NCI-H187 (cell line): ENCODE measurements around the gene C4orf51.
A peak's percentile ranks its signal among the peaks of the same experiment; 100 is the strongest.

Experiments
- DNase-seq, 2 experiments: peaks; one replicate each; lab custom pipeline; 2025; lab: John Stamatoyannopoulos, UW

Gene C4orf51

GRCh38 chr4:145709843-145710242 lies 29.9 kb downstream of the C4orf51 start:
- DNase-seq, result no peak

- no peak for DNase-seq
These were observed 36.3 kb downstream of the C4orf51 start for GRCh38 chr4:145716200-145716599.

GRCh38 chr4:145716661-145717200 lies 36.8 kb downstream of the C4orf51 start:
- DNase-seq, result no peak

GRCh38 chr4:145719752-145720624 lies 40.0 kb downstream of the C4orf51 start:
- no peak for DNase-seq

DNA sequence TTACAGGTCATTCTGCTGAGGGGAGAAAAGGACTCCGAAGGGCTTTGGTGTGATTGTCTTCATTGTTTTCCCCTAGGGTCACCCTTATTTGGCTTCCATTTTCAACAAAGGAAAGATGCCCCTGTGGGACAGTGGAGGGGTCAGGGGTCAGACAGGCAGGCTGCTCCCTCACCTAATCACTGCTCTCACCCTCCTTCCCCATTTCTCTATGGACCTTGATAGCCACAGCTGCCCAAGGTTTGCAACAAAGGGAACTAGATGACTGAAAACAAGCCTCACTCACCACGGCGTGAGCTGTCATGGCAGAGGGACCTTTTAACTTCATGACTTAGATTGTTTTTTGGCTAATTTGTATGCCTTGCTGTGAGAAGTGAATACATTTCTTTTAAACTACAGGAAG lies 40.7 kb downstream of the C4orf51 start:
- DNase-seq, result no peak

DNA sequence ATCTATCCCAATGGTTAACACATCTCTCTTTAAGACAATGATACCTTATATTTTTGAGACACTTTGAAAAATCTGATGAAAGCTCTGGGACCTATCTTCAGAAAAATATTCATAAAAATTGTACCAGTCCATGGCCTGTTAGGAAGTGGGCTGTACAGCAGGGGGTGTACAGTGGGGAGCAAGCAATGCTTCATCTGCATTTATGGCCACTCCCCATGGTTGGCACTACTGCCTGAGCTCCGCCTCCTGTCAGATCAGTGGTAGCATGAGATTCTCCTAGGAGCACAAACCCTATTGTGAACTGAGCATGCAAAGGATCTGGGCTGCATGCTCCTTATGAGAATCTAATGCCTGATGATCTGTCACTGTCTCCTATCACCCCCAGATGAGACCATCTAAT lies 42.6 kb downstream of the C4orf51 start:
- no peak for DNase-seq

DNA sequence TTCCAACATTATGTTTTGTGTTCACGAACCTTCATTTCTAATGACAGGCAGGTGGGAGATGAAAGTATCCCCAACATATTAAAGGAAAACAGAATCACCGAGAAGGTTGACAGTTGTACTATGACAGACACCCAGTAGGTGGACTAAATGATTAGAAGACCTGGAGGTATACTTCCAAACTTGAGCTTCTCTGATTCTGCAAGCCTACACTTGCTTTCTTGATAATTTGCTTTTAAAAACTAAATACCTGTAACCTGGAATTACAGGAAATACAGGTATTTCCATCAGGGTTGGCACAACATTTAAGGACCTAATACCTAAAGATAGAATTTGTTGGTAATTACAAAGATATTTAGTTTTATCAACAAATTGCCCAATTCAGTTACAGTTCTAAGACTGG lies 43.4 kb downstream of the C4orf51 start:
- DNase-seq, result no peak

DNA sequence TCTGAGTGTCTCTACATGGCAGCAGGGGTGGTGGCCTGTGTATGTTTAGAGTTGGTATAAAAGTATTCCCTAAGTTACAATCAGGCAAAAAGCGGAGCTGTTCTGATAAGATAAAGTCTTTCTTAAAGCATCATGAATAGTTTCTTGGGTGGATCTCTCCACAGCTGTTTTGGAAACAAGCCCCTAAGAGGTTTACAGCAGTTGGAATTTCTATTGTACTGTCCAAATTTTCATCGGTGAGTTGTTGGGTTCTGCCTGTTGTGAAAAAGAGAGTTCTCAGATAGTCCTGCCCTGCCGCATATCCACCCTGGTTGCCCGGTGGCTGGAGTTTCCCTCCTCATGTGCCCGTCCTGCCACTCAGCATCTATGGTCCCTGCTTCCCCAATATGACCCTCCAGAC lies 50.1 kb downstream of the C4orf51 start:
- no peak for DNase-seq

- no peak for DNase-seq
These were observed 51.1 kb downstream of the C4orf51 start for GRCh38 chr4:145731028-145731427.

DNA sequence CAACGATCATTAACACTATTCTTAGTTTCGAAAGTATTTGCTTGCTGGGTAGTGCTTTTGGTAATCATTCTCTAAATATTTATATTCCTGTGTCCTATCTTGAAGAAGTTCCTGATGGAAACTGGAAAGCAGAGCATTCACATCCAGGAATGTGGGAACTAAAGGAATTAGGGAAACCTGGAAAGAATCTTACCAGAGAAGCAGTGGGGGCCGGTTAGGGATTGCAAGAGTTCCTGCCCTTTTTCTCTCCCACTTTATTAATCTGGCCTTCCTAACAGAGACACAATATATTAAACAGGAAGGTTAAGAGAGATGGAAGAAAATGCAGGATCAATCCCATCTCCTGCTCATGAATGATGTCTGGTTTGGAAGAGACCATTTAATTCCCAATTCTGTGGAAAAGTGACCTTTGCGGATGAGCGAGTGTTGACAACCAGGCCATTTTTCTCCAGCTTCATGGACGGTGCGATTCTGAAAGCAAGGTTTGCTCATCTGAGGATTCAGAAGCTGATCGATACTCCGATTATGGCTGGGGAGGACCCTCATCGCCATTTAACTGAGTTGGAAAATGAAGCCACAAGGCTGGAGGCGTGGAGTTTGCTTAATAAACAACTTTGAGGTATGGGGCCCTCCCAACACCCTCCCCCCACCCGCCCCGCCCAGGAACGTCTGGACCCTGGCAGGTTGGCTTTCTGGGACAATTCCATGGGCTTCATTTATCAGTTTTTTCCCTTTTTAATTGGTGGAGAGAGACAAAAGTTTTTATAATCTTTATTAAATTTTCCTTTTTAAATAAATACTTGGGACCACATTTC lies 52.3 kb downstream of the C4orf51 start:
- no peak for DNase-seq

- DNase-seq, result peak; percentile 43 to 75
These were observed 53.2 kb downstream of the C4orf51 start for GRCh38 chr4:145732895-145733880.

GRCh38 chr4:145734031-145734430 lies 54.1 kb downstream of the C4orf51 start:
- no peak for DNase-seq

- no peak for DNase-seq
These were observed 54.8 kb downstream of the C4orf51 start for GRCh38 chr4:145734576-145735346.

GRCh38 chr4:145735347-145735675 lies 55.4 kb downstream of the C4orf51 start:
- DNase-seq, result no peak

DNA sequence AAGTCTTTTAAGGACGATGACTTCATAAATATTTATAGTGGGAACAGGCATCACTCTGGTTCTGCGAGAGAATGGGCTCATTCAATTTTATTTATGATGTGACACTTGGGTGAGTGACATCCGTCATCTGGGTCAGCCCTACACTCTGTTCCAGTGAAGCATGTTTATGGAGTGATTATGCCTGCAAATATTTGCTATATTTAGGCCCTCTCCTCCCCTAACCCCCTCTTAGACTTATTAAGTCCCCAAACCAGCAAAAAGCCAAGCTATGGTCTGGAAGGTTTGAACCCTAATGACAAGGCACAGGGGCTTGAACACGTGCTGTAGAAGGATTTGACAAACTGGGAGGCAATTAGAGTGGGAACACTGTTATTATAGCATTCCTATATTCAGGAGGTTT lies 55.9 kb downstream of the C4orf51 start:
- DNase-seq, result no peak

DNA sequence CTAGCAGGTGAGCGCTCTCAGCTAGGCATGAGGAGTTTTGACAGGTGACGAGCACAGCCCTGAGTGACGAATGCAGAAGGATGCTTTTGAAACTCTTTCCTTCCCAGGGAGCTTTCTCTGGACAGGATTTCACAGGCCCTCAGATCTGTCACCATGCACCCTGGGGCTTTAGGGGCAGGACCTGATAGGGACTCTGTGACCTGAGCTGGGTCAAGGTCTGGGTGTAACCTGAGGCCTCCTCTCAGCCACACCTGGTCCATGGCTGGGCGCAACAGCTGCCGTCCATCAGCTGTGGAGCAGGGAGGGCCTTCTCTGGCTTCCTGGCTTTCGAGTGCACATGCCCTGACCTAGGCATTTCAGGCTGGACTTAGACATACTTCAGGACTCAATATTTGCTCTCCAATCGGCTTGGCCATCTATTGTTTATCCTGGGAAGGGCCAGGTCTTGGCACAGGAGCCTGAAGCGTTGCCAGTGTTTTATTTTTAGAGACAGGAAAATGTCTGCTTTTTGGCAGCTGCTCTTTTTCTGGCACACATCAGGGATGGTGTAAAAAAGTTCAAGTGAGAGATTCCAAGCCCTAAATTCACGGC lies 56.4 kb downstream of the C4orf51 start:
- DNase-seq, result no peak

- DNase-seq, result no peak
These were observed 59.9 kb downstream of the C4orf51 start for GRCh38 chr4:145739845-145740244.

DNA sequence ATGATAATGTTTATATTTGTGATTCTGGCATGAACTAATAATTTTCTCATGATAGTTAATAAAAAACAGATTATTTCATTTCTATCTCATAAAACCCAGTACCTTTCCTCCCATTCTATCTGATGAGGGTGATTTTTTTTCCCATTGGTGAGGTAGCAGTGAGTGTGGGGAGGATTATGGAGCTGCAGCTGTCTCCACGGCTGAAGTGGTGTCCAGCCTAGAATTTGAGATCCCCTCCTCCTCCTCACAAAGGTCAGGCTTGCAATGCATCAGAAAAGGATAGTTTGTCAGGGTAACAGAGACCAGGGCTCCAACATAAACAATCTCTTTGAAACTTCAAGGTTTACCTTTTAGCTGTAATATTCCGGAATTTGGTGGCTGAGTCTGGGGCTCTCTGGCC lies 60.9 kb downstream of the C4orf51 start:
- no peak for DNase-seq

GRCh38 chr4:145743641-145744040 lies 63.7 kb downstream of the C4orf51 start:
- no peak for DNase-seq

DNA sequence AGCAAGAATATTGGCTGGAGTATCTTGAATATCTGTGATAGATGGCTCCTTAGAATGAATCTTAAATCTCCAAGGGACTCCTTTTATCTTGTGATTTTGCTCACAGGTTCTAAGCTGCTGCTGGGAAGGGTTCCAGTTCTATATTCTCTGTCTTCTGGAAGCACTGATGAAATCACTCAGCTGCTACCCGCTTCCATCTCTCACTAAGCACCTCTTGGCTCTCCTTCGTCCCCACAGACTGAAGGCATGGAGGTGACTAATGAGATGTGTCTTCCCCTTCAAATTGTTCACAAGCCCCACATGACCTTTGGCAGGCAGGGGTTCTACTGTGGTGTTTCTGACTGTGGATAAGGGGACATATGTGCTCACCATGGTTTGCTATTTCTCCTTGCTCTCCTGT lies 75.9 kb downstream of the C4orf51 start:
- no peak for DNase-seq

DNA sequence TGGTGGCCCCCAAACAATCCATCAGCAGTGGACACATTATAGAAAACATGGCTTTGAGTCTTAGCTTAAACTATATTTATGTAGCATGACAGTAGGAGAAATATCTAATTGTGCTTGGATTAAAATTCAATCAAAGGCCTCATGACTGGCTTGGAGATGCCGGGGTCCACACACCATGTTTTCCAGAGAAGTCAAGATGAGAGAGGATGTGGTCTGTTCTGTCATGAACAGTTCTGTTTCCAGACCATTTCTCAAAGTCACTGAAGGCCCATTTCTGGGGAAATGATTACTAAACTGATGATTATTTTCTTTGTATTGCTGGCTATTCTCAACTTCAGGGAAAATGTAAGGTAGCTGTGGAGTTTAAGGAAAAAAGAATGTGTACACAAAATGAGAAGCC lies 76.3 kb downstream of the C4orf51 start:
- DNase-seq, result no peak
